DMS114 treated with DMSO at 0.1 percent for 48 hours (cell line): Measurements from ENCODE around the gene TCL1A.

Experiments
- DNase-seq: peaks from one replicate; lab custom pipeline; 2025; ENCODE audit not compliant: unreplicated experiment; lab: John Stamatoyannopoulos, UW

The TCL1A gene

DNA sequence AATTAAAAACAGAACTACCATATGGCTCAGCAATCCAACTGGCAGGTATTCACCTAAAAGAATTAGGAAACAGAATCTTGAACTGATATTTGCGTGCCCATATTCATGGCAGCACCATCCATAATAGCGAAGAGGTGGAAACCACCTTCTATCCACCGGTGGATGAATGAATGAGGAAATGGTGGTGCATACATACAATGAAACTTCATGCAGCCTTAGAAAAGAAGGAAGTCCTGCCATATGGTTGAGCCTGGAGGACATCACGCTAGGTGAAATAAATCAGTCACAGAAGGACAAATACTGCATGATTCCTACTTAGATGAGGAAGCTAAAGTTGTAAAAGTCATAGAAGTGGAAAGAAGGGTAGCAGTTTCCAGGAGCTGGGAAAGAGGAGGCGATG lies 6.6 kb downstream of the TCL1A start:
- no peak for DNase-seq

- DNase-seq = no peak
Observed at GRCh38 chr14:95705518-95705917, 8.4 kb downstream of the TCL1A start.

GRCh38 chr14:95703805-95704204 lies 10.1 kb downstream of the TCL1A start:
- no peak for DNase-seq

DNA sequence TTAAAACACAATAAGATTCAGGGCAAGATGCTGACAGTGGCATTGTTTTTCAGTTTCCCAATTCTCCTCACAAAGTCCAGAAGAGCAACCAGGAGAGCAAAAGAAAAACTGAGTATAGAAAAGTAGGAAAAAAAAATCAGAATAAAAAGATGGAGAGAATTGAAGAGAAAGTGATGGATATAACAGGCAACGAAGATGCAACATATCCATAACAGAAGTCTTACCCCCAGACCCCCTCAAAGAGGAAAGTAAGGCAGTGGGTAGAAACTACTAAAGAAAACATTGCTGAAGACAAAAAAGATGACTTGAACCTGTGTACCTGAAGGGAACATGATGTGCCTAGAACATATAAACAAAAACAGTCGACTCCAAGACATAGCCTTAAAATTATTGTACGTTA lies 10.6 kb downstream of the TCL1A start:
- DNase-seq = no peak

GRCh38 chr14:95701846-95702221 lies 12.1 kb downstream of the TCL1A start:
- DNase-seq = no peak

DNA sequence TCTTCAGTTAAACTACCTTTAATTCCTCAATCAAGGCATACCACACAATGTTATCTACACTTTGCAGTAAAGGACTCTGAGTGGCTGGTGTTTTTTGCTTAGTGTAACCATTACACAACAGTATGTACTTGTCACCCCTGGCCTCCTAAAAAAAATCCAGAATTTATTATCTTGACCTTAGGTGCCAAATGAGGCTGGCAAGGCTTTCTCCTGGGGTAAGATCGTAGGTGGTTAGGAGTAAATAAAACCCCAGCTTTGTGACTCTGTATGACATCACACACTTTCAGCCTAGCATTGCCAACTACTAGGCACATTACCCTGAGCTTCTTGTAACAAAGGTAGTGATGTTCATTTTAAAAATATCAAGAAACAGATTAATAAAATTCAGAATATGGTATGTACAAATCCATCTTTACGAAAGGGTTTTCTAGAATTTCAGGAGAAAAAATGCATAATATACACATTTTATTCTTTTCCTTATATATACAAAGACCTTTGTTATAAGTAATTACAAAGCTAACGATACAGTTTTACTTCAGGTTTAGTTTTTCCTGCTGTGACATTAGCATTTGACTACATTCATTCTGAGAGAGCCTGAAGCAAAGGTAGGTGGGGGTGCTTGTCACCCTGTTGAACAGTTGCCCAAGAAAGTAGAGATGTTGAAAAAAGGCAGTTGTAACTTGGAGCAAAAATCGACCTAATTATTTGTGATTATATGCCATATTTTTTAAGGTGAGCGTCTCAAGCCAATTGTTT lies 13.5 kb downstream of the TCL1A start:
- DNase-seq = no peak

- no peak for DNase-seq
Observed at GRCh38 chr14:95699412-95699811, 14.5 kb downstream of the TCL1A start.

GRCh38 chr14:95698287-95698686 lies 15.6 kb downstream of the TCL1A start:
- no peak for DNase-seq

GRCh38 chr14:95697764-95698163 lies 16.2 kb downstream of the TCL1A start:
- DNase-seq = no peak

GRCh38 chr14:95696741-95697140 lies 17.2 kb downstream of the TCL1A start:
- DNase-seq = no peak

GRCh38 chr14:95695913-95696312 lies 18.0 kb downstream of the TCL1A start:
- no peak for DNase-seq

- DNase-seq = no peak
Observed at GRCh38 chr14:95695051-95695450, 18.9 kb downstream of the TCL1A start.

- no peak for DNase-seq
Observed at GRCh38 chr14:95692109-95692508, 21.8 kb downstream of the TCL1A start.

- no peak for DNase-seq
Observed at GRCh38 chr14:95691591-95691990, 22.3 kb downstream of the TCL1A start.

DNA sequence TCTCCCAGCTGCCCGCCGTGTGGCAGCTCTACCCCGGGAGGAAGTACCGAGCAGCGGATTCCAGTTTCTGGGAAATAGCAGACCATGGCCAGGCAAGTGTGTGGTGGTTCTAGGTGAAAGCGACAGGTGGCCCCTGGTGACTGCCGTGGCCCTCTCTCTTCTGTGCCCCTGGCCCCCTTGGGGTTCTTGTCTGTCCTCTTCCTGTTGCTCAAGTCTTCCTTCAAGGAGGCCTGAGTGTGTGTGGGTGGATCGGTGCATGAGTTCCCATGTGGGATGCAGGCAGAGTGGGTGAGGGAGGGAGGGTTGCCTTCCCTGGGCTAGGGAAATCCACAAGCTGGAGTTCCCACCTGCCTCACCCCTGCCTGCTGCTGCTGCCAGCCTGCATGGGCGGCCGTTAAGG lies 23.1 kb downstream of the TCL1A start:
- no peak for DNase-seq

DNA sequence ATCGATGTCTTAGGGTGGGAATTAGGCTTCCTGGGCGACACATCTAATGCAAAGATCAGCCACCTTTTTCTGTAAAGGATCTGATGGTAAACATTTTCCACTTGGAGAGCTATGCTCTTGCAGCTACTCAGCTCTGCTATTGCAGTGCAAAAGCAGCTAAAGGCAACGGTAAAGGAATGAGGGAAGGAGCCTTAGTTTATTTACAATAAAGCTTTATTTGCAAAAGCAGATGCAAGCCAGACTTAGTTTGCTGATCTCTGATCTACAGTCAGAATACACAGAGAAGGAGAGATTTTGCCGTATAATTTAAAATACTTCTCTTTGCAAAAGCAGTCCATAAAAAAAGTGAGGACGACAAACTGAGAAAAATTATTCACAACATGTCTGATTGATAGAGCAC lies 24.5 kb downstream of the TCL1A start:
- DNase-seq = no peak

DNA sequence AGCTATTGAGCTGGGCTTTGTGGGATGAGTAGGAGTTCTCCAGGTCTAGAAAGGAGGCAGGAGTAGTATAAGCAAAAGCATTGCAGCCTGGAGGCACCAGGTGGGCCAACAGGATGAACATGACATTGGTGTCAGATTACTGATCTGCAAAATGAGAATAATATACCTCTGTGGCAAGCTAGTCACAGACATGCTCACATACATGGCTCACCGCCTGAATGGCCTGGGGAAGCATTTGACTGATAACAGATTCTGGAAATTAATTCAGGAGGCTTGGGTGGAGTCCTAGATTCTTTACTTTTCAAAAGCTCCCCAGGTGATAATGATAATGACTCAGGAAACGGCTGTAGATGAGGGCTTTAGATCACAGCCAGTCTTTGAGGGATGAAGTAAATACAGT lies 27.0 kb downstream of the TCL1A start:
- DNase-seq = no peak

DNA sequence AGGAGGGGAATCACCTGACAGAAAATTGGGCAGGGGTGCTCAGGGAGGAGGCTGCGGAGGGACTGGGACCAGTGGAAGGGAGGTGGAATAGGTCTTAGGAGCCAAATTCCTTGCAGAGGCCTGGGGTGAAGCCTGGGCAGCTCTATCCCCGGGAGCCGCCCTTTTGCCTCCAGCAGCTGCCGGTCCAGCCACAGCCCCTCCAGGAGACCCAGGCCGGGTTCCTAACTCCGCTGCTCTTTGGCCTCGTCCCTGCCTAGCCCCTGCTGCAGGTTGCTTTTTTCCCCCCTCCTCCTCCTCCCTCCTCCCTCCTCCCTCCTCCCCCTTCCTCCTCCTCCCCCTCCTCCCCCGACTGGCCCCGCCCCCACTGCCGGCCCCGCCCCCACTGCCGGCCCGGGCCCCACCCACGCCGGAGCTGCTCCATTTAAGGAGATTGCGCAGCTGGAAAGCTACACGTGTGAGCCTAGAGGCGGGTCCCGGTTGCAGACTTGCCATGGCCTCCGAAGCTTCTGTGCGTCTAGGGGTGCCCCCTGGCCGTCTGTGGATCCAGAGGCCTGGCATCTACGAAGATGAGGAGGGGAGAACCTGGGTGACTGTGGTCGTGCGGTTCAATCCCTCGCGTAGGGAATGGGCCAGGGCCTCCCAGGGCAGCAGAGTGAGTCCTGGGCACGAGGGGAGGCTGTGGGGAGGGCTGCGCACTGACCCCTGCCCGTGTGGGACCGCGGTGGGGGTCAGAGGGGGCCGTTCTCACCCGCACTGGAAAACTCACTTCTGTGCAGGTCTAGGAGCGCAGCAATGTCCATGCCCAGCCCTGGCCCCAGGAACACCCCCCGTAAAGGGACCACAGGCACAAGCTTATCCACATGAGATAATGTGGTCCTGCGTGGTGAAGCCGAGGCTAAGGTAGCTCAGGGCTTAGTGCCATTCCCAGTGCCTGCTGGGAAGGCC lies 27.7 kb downstream of the TCL1A start, which contains the start of gene TCL1B:
TSS of gene TCL1B (plus strand) at position 449 of the 945 bp plus-strand sequence. CDS start at position 491, 42 bp downstream.
- DNase-seq = no peak

DNA sequence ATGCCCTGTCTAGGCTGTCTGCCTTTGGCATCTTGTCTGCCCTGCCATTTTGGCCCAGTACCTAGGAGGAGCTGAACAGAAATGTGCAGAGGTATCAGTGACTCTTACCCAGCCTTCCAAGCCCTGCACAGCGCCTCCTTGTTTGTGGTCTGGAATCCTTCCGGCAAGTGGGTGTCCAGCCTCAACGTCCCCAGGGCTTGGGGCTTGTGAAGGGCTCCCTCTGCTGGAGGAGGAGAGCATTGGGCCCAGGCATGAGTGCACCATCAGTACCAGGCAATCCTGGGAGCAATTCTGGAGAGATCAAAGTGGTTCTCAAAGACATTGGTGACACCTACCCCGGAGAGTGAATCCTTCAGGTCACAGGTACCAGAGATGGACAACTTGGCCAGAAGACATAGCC lies 30.1 kb downstream of the TCL1A start:
- no peak for DNase-seq

GRCh38 chr14:95681153-95681552 lies 32.8 kb downstream of the TCL1A start:
- no peak for DNase-seq

DNA sequence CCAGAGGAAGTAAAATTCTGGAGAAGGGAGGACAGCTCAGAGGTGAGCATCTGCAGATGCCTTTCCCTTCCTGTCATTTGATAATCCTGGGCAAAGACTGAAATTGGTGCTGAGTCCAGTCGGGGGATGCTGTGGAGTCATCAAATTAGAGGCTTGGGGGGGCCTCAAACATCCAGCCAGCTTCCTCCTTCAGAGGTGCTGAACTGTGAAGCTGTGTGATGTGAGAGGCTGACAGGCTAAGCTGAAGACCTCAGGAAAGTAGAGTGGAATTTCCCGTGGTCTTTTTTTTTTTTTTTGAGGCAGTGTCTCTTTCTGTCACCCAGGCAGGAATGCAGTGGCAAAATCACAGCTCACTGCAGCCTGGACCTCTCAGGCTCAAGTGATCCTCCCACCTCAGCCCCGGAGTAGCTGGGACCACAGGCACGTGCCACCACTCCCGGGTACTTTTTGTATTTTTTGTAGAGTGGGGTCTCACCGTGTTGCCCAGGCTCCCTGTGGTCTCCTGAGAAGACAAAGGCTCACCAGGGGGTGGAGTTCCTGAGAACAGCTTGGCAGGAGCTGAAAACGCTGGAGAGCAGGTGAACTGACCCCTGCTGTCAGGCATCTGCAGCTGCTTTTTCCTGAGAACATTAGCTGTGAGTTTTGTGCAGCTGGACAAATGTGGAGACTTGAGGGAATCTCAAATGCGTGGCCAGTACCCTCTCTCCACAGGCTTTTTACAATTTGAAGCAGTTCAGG lies 33.8 kb downstream of the TCL1A start:
- no peak for DNase-seq
